Panc1 (cell line): ENCODE measurements around the gene ZNF319. TPM values are rescaled to one million over a fixed set of nuclear protein-coding genes. Genes with fewer than 3 reads are reported as not detected.

Experiments used
- ATAC-seq: fragments of 200-7000 bp; cut with Tn5 transposase; 2 replicates; pipeline ENCODE4 v1.9.1; 2020; ENCODE audit warnings: mild to moderate bottlenecking, moderate library complexity
- BruUV-seq: library from RNA; stranded (reverse); fragments of 400-500 nt; replicated peaks from 2 replicates; lab custom pipeline; 2021; lab: Mats Ljungman, UMichigan
- CTCF ChIA-PET: fragments of 300-600 bp; sonication (Branson Sonifier 250); formaldehyde crosslinking; loops from one replicate; lab custom pipeline; 2022; ENCODE audit warnings: antibody characterized with exemption; lab: Charles Lee
- POLR2A ChIA-PET: fragments of 300-600 bp; sonication (Branson Sonifier 250); formaldehyde crosslinking; loops from one replicate; lab custom pipeline; 2022; ENCODE audit warnings: antibody characterized with exemption; lab: Charles Lee
- DNase-seq: peaks from one replicate; pipeline ENCODE4 v3.0.0-alpha.2; 2010; ENCODE audit warnings: low read depth, low spot score
- H3K27ac ChIP-seq: 2 replicates; pipeline ENCODE4 v1.5.1; 2011; ENCODE audit warnings: mild to moderate bottlenecking, low read length, inconsistent platforms
- H3K27me3 ChIP-seq: fragments of 200-500 bp; sonication (Bioruptor generic); 2 replicates; pipeline ENCODE4 v1.6.0; 2014; ENCODE audit warnings: low read length, inconsistent platforms; ENCODE audit not compliant: control insufficient read depth, insufficient read depth
- H3K36me3 ChIP-seq: fragments of 200-500 bp; sonication (Bioruptor generic); 2 replicates; pipeline ENCODE4 v1.5.1; 2014; ENCODE audit warnings: inconsistent platforms, mild to moderate bottlenecking, low read length, moderate library complexity; ENCODE audit not compliant: control insufficient read depth, insufficient read depth
- H3K4me1 ChIP-seq: 2 replicates; pipeline ENCODE4 v1.5.1; 2011; ENCODE audit warnings: inconsistent platforms, mild to moderate bottlenecking, low read length, moderate library complexity; ENCODE audit not compliant: control insufficient read depth, insufficient read depth
- H3K4me3 ChIP-seq, 2 experiments: 2 replicates each; pipeline ENCODE4 v1.5.1; 2011 to 2012; ENCODE audit warnings: low read depth in 2 of 2, low read length in 2 of 2, mild to moderate bottlenecking in 2 of 2, inconsistent platforms in 1 of 2, moderate library complexity in 1 of 2
- H3K9me3 ChIP-seq: fragments of 200-500 bp; sonication (Bioruptor generic); 2 replicates; pipeline ENCODE4 v1.5.1; 2014; ENCODE audit warnings: low read depth, mild to moderate bottlenecking, inconsistent platforms, low read length, moderate library complexity; ENCODE audit not compliant: control insufficient read depth, insufficient read depth
- CTCF ChIP-seq: fragments of 450-650 bp; IDR thresholded peaks from 2 replicates; pipeline ENCODE4 v1.5.1; 2017; ENCODE audit warnings: mild to moderate bottlenecking
- POLR2AphosphoS5 ChIP-seq: IDR thresholded peaks from 2 replicates; pipeline ENCODE4 v1.6.1; 2012; ENCODE audit warnings: mild to moderate bottlenecking, low read depth, low read length, moderate library complexity
- SIN3A ChIP-seq: IDR thresholded peaks from 2 replicates; pipeline ENCODE4 v1.6.1; 2012; ENCODE audit warnings: low read depth, mild to moderate bottlenecking, low read length, moderate library complexity, borderline replicate concordance; ENCODE audit not compliant: insufficient read depth
- TCF7L2 ChIP-seq: IDR thresholded peaks from 2 replicates; pipeline ENCODE4 v1.6.1; 2011; ENCODE audit warnings: mild to moderate bottlenecking, low read depth, low read length, inconsistent platforms
- in situ Hi-C: cut with HindIII; loops from 2 replicates; pipeline ENCODE4 v1.10.0; 2016; ENCODE audit warnings: low sequenced_read_pairs, low pct_unique_long_range_greater_than_20kb
- intact Hi-C: fragments of 100-400 bp; cut with micrococcal nuclease; formaldehyde crosslinking; loops from one replicate; pipeline ENCODE4 v1.10.0; 2022; ENCODE audit not compliant: unreplicated experiment
- total RNA-seq: library from RNA; stranded (reverse); gene quantifications from one replicate; pipeline ENCODE4 v1.2.1, GENCODE V29; 2021; ENCODE audit not compliant: unreplicated experiment
- TF ChIP-seq, protein P1 (sequence below), 2 experiments: IDR thresholded peaks; 2 replicates each; pipeline ENCODE4 v1.6.1; 2011 to 2012; ENCODE audit warnings: low read depth in 2 of 2, control low read depth in 1 of 2, low read length in 1 of 2, mild to moderate bottlenecking in 1 of 2, moderate library complexity in 1 of 2; ENCODE audit not compliant: insufficient read depth in 1 of 2

Gene ZNF319
- total RNA-seq, 1 experiment from 2014 or later, result 6.5 TPM

DNA sequence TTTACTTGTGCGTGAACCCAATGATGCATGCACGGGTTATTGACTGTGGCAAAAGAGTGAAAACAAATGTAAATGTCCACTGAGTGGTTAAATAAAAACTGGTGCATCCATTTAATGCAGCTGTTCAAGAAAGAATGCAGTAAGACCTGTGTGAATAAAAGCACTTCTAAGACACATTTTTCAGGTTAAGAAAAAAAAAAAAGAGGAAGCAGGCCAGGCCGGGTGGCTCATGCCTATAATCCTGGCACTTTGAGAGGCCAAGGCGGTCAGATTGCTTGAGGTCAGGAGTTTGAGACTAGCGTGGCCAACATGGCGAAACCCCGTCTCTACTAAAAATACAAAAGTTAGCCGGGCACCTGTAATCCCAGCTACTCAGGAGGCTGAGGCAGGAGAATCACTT, 41.4 kb downstream of the ZNF319 start:
- TF ChIP-seq, protein P1, sequence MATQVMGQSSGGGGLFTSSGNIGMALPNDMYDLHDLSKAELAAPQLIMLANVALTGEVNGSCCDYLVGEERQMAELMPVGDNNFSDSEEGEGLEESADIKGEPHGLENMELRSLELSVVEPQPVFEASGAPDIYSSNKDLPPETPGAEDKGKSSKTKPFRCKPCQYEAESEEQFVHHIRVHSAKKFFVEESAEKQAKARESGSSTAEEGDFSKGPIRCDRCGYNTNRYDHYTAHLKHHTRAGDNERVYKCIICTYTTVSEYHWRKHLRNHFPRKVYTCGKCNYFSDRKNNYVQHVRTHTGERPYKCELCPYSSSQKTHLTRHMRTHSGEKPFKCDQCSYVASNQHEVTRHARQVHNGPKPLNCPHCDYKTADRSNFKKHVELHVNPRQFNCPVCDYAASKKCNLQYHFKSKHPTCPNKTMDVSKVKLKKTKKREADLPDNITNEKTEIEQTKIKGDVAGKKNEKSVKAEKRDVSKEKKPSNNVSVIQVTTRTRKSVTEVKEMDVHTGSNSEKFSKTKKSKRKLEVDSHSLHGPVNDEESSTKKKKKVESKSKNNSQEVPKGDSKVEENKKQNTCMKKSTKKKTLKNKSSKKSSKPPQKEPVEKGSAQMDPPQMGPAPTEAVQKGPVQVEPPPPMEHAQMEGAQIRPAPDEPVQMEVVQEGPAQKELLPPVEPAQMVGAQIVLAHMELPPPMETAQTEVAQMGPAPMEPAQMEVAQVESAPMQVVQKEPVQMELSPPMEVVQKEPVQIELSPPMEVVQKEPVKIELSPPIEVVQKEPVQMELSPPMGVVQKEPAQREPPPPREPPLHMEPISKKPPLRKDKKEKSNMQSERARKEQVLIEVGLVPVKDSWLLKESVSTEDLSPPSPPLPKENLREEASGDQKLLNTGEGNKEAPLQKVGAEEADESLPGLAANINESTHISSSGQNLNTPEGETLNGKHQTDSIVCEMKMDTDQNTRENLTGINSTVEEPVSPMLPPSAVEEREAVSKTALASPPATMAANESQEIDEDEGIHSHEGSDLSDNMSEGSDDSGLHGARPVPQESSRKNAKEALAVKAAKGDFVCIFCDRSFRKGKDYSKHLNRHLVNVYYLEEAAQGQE (IDR thresholded peaks at IDR 0.05; ENCODE audit: insufficient read depth in 1 of 2, low read depth in 2 of 2, low read length in 1 of 2), result no peak
- TF ChIP-seq SIN3A, result no peak
- H3K9me3 ChIP-seq, result no peaks in the 10 kb centered on the region
- ChIA-PET POLR2A (no interaction called here), CTCF (no interaction called here)
- no peak overlapping the region for H3K27ac ChIP-seq
- H3K4me3 ChIP-seq, result no peak overlapping the region
- no peak for ATAC-seq
- no peaks in the 10 kb centered on the region for H3K27me3 ChIP-seq
- H3K4me1 ChIP-seq, result no peaks in the 10 kb centered on the region
- BruUV-seq, result no TSS peak
- DNase-seq, result no peak
- H3K36me3 ChIP-seq, result no peaks in the 10 kb centered on the region
- in situ Hi-C loops, result no loop called here
- intact Hi-C loops, result no loop called here

DNA sequence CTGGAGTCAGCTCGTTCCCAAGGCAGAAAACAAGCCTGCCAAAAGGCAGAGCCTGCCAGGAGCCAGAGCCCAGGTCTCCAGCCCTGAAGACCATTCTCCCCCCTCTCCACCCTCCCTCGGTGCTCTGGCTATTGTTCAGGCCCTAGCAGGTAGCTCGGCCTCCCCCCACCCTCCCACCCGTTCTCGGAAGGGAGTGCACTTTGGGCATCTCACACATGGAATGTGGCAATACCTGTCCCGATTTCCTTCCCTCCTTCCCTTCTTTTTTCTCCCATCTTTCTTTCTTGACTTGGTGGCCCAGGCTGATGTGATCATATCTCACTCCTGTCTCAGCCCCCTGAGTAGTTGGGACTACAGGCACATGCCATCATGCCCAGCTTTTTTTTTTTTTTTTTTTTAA, 41.9 kb downstream of the ZNF319 start:
- CTCF ChIA-PET, result no interaction called here
- Histone ChIP-seq H3K4me1 (no peaks in the 10 kb centered on the region), H3K4me3 (no peak overlapping the region), H3K27ac (no peak overlapping the region), H3K9me3 (no peaks in the 10 kb centered on the region), H3K36me3 (no peaks in the 10 kb centered on the region), H3K27me3 (no peaks in the 10 kb centered on the region)
- POLR2A ChIA-PET, result no interaction called here
- intact Hi-C loops, result no loop called here
- TF ChIP-seq TCF7L2 (no peak), CTCF (no peak), SIN3A (no peak), POLR2AphosphoS5 (no peak)
- TF ChIP-seq, protein P1 (IDR thresholded peaks at IDR 0.05; ENCODE audit: insufficient read depth in 1 of 2, low read depth in 2 of 2, low read length in 1 of 2), result no peak
- DNase-seq, result no peak
- no peak for ATAC-seq
- no TSS peak for BruUV-seq
- in situ Hi-C loops, result no loop called here
